Smooth muscle cell (in vitro differentiated cells): ENCODE results near the gene KRT80. TPM values are rescaled to one million over a fixed set of nuclear protein-coding genes. Genes with fewer than 3 reads are reported as not detected.

ENCODE experiments used
- DNase-seq: peaks from one replicate; lab custom pipeline; 2025; ENCODE audit not compliant: unreplicated experiment; lab: John Stamatoyannopoulos, UW
- H2AFZ ChIP-seq: fragments of 200-600 bp; sonication (generic); 2 replicates; pipeline ENCODE4 v1.6.0; 2016; ENCODE audit warnings: antibody characterized with exemption, low read depth, mild to moderate bottlenecking
- H3F3A ChIP-seq: fragments of 200-600 bp; sonication (generic); 2 replicates; pipeline ENCODE4 v1.6.0; 2017; ENCODE audit warnings: antibody characterized with exemption, low read depth
- H3K27ac ChIP-seq: fragments of 200-600 bp; sonication (generic); 2 replicates; pipeline ENCODE4 v1.5.1; 2016; ENCODE audit warnings: low read depth, mild to moderate bottlenecking
- H3K27me3 ChIP-seq: fragments of 200-600 bp; sonication (generic); 2 replicates; pipeline ENCODE4 v1.6.1; 2016; ENCODE audit warnings: low read depth, mild to moderate bottlenecking
- H3K36me3 ChIP-seq: fragments of 200-600 bp; sonication (generic); 2 replicates; pipeline ENCODE4 v1.5.1; 2016; ENCODE audit warnings: low read depth
- H3K4me1 ChIP-seq: fragments of 200-600 bp; sonication (generic); 2 replicates; pipeline ENCODE4 v1.5.1; 2016; ENCODE audit warnings: low read depth
- H3K4me2 ChIP-seq: fragments of 200-600 bp; sonication (generic); 2 replicates; pipeline ENCODE4 v1.6.0; 2016; ENCODE audit warnings: mild to moderate bottlenecking
- H3K4me3 ChIP-seq: fragments of 200-600 bp; sonication (generic); 2 replicates; pipeline ENCODE4 v1.5.1; 2016; ENCODE audit warnings: mild to moderate bottlenecking
- H3K79me2 ChIP-seq: fragments of 200-600 bp; sonication (generic); 2 replicates; pipeline ENCODE4 v1.6.0; 2016; ENCODE audit warnings: low read depth, mild to moderate bottlenecking
- H3K9ac ChIP-seq: fragments of 200-600 bp; sonication (generic); 2 replicates; pipeline ENCODE4 v1.6.0; 2016; ENCODE audit warnings: low read depth
- H3K9me3 ChIP-seq: fragments of 200-600 bp; sonication (generic); replicated peaks from 2 replicates; pipeline ENCODE4 v1.5.1; 2016; ENCODE audit warnings: low read depth
- H4K20me1 ChIP-seq: fragments of 200-600 bp; sonication (generic); 2 replicates; pipeline ENCODE4 v1.6.0; 2016; ENCODE audit warnings: low read depth
- WGBS: methylation state at CpG from one replicate; pipeline ENCODE4 v1.1.7; 2016; ENCODE audit warnings: low lambda C conversion rate; 5-methylcytosine and 5-hydroxymethylcytosine counted together
- polyA plus RNA-seq: library from polyadenylated mRNA; unstranded; fragments of >200 nt; fragmentation: Nextera tagmentation; extraction: Ambion mirVana; gene quantifications from 2 replicates; pipeline ENCODE4 v1.2.1, GENCODE V29; 2016
- total RNA-seq: library from RNA; depleted of rRNA; stranded (reverse); fragments of >200 nt; gene quantifications from 2 replicates; pipeline ENCODE4 v1.2.3, GENCODE V29; 2014
- TF ChIP-seq, protein P1 (sequence below): fragments of 200-600 bp; sonication (generic); IDR thresholded peaks from 2 replicates; pipeline ENCODE4 v1.5.1; 2017; ENCODE audit warnings: borderline replicate concordance, mild to moderate bottlenecking, antibody characterized with exemption; ENCODE audit not compliant: insufficient read depth, poor library complexity, severe bottlenecking

Gene KRT80
- total and polyA plus RNA-seq, 2 experiments from 2014 or later = 5.1 to 11.7 TPM

GRCh38 chr12:52209321-52209720 lies 17.5 kb upstream of the KRT80 start:
- H3K9me3 ChIP-seq = no peaks in the 10 kb centered on the region
- H2AFZ ChIP-seq = no peak overlapping the region
- TF ChIP-seq, protein P1, sequence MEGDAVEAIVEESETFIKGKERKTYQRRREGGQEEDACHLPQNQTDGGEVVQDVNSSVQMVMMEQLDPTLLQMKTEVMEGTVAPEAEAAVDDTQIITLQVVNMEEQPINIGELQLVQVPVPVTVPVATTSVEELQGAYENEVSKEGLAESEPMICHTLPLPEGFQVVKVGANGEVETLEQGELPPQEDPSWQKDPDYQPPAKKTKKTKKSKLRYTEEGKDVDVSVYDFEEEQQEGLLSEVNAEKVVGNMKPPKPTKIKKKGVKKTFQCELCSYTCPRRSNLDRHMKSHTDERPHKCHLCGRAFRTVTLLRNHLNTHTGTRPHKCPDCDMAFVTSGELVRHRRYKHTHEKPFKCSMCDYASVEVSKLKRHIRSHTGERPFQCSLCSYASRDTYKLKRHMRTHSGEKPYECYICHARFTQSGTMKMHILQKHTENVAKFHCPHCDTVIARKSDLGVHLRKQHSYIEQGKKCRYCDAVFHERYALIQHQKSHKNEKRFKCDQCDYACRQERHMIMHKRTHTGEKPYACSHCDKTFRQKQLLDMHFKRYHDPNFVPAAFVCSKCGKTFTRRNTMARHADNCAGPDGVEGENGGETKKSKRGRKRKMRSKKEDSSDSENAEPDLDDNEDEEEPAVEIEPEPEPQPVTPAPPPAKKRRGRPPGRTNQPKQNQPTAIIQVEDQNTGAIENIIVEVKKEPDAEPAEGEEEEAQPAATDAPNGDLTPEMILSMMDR = no peak
- H3K9ac ChIP-seq = no peak overlapping the region
- no peak for DNase-seq
- no peak overlapping the region for H3K4me3 ChIP-seq
- no peaks in the 10 kb centered on the region for H3K4me1 ChIP-seq
- no peaks in the 10 kb centered on the region for H3K79me2 ChIP-seq
- H3F3A ChIP-seq = no peaks in the 10 kb centered on the region
- no peaks in the 10 kb centered on the region for H4K20me1 ChIP-seq
- H3K4me2 ChIP-seq = no peak overlapping the region
- H3K27me3 ChIP-seq = no peaks in the 10 kb centered on the region
- no peaks in the 10 kb centered on the region for H3K36me3 ChIP-seq
- H3K27ac ChIP-seq = no peak overlapping the region
- 74% methylated on average over 8 of the region's 8 CpGs for WGBS

DNA sequence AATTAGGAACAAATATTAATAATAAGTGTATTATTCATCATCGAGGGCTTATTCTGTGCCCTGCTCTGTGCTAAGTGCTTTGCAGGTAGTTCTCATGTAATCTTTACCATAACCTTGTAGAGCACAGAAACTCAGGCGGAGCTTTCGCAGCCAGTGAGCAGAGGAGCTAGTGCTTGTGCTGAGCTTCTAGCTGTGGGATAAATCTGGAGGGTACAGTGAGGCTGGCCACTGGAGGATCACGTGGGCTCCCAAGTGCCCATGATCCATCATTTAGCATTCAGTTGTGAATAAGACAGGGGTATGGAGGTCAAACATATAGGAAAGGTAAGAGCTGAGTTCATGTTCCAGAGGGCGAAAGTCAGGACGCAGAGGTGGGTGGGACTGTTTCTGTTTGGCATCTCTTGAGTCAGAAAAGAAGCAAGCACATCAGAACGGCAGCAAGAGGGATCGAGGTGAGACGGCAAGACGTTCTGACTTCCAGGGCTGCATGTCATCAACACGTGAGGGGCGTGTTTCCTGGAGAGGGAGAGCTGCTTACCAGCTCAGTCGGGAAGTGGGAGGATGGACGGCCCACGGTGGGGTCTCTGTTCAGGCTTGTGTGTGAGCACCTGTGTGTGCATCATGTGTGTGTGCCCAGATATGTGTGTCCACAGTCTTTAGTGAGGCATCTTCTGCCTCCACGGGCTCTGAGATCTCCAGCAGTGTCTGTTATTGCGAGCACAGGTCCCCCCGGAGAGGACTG lies 16.8 kb upstream of the KRT80 start:
- H3K4me2 ChIP-seq = no peak overlapping the region
- H3K4me3 ChIP-seq = no peak overlapping the region
- WGBS = 83% methylated on average over 18 of the region's 18 CpGs
- no peak overlapping the region for H3K27ac ChIP-seq
- TF ChIP-seq, protein P1 = no peak
- no peaks in the 10 kb centered on the region for H3K36me3 ChIP-seq
- no peaks in the 10 kb centered on the region for H3F3A ChIP-seq
- no peaks in the 10 kb centered on the region for H3K27me3 ChIP-seq
- H3K79me2 ChIP-seq = no peaks in the 10 kb centered on the region
- H4K20me1 ChIP-seq = no peaks in the 10 kb centered on the region
- no peaks in the 10 kb centered on the region for H3K9me3 ChIP-seq
- H3K9ac ChIP-seq = no peak overlapping the region
- no peak overlapping the region for H2AFZ ChIP-seq
- no peak for DNase-seq
- H3K4me1 ChIP-seq = peaks cover 3% of the 10 kb centered on the region

GRCh38 chr12:52207895-52208294 lies 16.1 kb upstream of the KRT80 start:
- H3K36me3 ChIP-seq = no peaks in the 10 kb centered on the region
- H3K9me3 ChIP-seq = no peaks in the 10 kb centered on the region
- H3K27ac ChIP-seq = no peak overlapping the region
- DNase-seq = no peak
- WGBS = 52% methylated on average over 10 of the region's 10 CpGs
- no peaks in the 10 kb centered on the region for H3K27me3 ChIP-seq
- no peaks in the 10 kb centered on the region for H4K20me1 ChIP-seq
- H3K4me3 ChIP-seq = no peak overlapping the region
- H3K4me2 ChIP-seq = no peak overlapping the region
- H2AFZ ChIP-seq = no peak overlapping the region
- H3K79me2 ChIP-seq = no peaks in the 10 kb centered on the region
- no peak overlapping the region for H3K9ac ChIP-seq
- TF ChIP-seq, protein P1 = no peak
- no peaks in the 10 kb centered on the region for H3F3A ChIP-seq
- peaks cover 10% of the 10 kb centered on the region for H3K4me1 ChIP-seq

DNA sequence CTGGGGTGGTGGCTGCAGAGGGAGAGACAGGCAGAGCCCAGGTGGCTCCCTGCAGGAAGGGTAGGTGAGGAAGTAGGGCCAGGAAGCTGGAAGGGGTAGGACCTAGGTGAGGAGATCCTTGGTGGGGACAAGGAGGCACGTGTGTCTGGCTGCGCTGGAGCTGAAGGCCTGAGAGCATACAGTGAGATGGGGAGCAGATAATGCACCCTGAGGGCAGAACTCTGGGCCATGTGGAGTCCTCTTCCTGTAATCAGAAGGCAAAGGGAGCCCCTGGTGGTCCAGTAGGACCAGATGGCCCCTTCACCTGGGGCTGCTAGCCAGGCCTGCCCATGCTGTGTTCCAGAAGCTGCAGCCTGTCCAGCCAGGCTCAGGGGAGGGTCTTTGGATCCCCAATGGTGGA lies 15.3 kb upstream of the KRT80 start:
- H2AFZ ChIP-seq = no peak overlapping the region
- no peaks in the 10 kb centered on the region for H3K27me3 ChIP-seq
- 85% methylated on average over 2 of the region's 2 CpGs for WGBS
- H4K20me1 ChIP-seq = no peaks in the 10 kb centered on the region
- DNase-seq = no peak
- H3K9ac ChIP-seq = no peak overlapping the region
- H3K4me2 ChIP-seq = no peak overlapping the region
- H3F3A ChIP-seq = no peaks in the 10 kb centered on the region
- H3K27ac ChIP-seq = no peak overlapping the region
- H3K36me3 ChIP-seq = no peaks in the 10 kb centered on the region
- no peak overlapping the region for H3K4me3 ChIP-seq
- peaks cover 13% of the 10 kb centered on the region for H3K4me1 ChIP-seq
- TF ChIP-seq, protein P1 = no peak
- no peaks in the 10 kb centered on the region for H3K79me2 ChIP-seq
- H3K9me3 ChIP-seq = no peaks in the 10 kb centered on the region
